ENCODE measurements around the gene LRRC45.
A peak's percentile ranks its signal among the peaks of the same experiment; 100 is the strongest.
"Not testable (repeated sequence)": the region's sequence is repeated elsewhere in the genome, so short reads cannot be mapped to it uniquely, and the experiment has no call there.

LRRC45 gene

DNA sequence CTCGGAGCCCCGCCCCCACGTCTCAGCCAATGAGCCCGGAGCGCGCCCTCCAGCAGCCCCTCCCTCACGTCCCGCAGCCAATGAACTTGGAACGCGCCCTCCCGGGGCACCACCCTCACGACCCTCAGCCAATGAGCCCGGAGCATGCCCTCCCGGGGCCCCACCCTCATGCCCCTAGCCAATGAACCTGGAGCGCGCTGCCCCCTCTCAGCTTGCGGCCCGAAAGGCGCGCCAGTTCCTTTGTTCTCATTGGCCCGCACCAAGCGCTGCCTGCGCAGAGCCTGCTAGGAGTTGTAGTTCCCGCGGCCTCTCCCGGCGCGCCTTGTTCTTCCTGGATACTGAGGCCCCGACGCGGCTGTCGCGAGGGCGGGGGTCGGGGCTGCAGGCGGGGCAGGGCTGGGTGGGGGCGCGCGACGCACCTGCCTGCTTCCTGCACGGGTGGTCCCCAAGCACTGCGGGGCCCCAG, at the start of gene LRRC45:
TSS of gene LRRC45 (plus strand) at position 325 of the 466 bp plus-strand sequence. CDS start 339 bp downstream, outside the sequence.
- no peaks in the 10 kb centered on the region for H3K9me3 Mint-ChIP-seq
- H3K36me3 Mint-ChIP-seq (ENCODE audit: low read depth), result peaks cover 54% of the 10 kb centered on the region
- peak within 1 kb of the TSS; percentile 84 for H3K4me3 Mint-ChIP-seq
- intact Hi-C loops (cut with micrococcal nuclease), result no loop called here
- H3K4me1 Mint-ChIP-seq (ENCODE audit: low read depth), result peaks cover 41% of the 10 kb centered on the region
- H3K27ac Mint-ChIP-seq, result peak within 1 kb of the TSS; percentile 80
- H3K27me3 Mint-ChIP-seq, result no peaks in the 10 kb centered on the region

DNA sequence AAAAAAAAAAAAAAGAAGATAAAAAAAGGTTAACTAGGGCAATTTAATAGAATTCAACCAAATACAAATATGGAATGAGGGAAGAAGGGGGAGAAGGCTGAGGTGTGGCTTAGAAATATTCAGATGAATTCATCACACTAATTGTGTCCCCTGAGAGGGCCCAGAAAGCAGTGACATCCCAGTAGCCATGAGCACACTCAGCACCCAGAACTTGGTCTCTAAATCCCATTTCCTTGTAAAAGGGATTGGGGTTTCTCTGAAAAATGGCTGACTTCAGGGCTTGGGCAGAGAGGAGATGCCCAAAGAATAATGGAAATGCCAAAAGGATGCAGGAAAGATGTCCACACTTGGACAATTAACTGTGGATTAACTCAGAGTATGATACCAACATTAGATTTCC, 49.7 kb upstream of the LRRC45 start:
- Mint-ChIP-seq H3K36me3 (ENCODE audit: low read depth) (peaks cover 7% of the 10 kb centered on the region), H3K9me3 (no peaks in the 10 kb centered on the region), H3K4me1 (ENCODE audit: low read depth) (peaks cover 31% of the 10 kb centered on the region), H3K27ac (no peak overlapping the region), H3K4me3 (no peak overlapping the region), H3K27me3 (peaks cover 18% of the 10 kb centered on the region)
- intact Hi-C loops (cut with micrococcal nuclease), result no loop called here

DNA sequence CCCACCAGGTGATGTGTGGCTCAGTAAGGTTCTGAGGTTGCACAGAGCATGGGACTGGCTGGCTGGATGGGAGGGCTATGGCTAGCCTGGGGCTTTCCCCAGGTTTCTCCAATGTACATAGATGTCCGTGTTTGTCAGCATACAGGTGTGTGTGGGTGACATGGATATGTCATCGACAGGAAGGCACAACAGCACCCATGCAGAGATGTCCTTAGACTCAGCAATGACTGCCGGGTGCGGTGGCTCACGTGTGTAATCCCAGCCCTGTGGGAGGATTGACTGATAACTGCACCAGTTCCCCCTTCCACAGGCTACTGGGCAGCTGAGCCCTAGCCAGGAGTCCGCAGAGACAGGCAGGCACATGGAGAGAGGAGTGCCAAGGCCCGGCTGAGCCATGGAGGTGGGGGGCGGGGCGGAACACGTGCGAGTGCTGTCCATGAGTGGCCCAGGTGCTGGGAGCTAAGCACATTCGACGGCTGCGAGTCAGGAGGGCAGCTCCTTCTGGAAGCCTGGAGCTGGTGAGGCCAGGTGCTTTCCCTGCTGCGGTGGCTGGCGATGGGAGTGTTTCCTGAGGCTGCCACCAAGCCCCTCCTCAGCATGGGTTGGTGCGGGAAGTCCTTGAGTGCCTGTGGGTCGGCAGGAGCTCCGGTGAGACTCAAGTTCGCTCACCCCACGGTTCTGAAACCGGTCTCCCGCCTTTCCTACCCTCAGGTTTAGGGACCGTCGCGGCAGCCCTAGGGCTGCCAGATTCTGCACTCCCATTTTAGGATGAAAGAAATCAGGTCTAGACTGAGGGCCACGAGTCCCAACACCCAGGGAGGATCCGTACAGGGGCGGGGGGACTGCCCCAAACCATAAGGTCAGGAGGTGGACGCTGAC, 46.5 kb upstream of the LRRC45 start:
- intact Hi-C loops (cut with micrococcal nuclease), result no loop called here
- H3K27me3 Mint-ChIP-seq, result peaks cover 18% of the 10 kb centered on the region
- peaks cover 55% of the 10 kb centered on the region for H3K4me1 Mint-ChIP-seq (ENCODE audit: low read depth)
- H3K9me3 Mint-ChIP-seq, result no peaks in the 10 kb centered on the region
- peaks cover 33% of the 10 kb centered on the region for H3K36me3 Mint-ChIP-seq (ENCODE audit: low read depth)
- H3K27ac Mint-ChIP-seq, result peak overlapping the region; percentile 98
- H3K4me3 Mint-ChIP-seq, result peak overlapping the region; percentile 97

DNA sequence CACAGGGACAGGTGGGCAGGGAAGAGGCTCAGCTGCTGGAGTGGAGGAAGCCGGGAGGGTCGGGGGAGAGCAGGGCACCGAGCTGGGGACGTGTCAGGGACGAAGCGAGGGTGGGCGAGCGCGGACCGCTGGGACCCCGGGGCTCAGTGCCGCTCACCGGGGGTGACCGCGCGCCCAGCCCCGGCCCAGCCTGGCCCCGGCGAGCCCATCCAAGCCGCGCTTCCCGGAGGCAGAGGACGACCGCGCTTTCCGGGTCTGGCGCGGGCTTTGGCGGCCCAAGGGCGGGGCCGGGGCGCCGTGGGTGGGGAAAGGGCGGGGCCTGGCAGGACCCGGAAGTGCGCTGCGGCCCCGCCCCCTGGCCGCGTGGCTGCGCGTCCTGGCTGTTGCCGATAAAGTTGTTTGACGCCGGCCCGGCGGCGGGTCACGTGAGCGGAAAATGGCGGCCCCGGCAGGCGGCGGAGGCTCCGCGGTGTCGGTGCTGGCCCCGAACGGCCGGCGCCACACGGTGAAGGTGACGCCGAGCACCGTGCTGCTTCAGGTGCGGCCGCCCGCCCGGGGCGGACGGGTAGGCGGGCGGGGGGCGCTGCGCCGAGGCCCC, 45.8 kb upstream of the LRRC45 start, which contains the start of gene ASPSCR1:
TSS of gene ASPSCR1 (plus strand) at position 419 of the 598 bp plus-strand sequence. CDS start at position 437, 18 bp downstream.
- H3K4me1 Mint-ChIP-seq (ENCODE audit: low read depth), result peaks cover 55% of the 10 kb centered on the region

DNA sequence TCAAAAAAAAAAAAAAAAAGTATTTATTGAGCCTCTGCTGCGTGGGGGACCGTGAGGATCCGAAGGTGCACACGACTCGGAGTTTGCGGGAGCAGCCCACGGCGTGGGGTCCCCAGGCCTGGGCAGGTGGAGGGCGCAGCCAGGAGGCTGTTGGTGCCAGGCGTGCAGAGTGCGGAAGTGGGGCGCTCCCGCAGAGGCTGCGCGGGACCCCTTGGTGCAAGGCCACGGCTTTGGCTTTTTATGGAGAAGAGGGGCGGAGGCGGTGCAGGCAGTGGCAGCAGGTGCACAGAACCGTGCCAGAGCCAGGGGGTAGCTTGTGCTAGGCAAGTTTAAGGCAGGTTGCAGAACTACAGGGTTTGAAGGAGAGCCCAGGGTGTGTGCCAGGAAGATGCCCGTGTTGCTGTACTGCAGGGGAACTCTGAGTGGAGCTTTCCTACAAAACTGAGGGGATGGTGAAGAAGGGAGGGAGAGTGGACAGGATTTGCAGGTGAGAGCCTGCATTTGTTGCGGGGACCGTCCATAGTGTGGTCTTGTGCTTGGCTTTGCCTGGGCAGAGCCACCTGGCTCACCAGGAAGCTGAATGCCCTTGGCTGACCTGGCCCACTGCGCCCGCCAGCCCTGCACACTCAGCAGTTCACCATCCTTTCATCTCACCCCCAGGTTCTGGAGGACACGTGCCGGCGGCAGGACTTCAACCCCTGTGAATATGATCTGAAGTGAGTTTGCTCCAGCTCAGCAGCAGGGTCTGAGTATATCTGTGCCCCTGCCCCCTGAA, 44.4 kb upstream of the LRRC45 start:
- peak overlapping the region; percentile 98 for H3K27ac Mint-ChIP-seq
- H3K4me1 Mint-ChIP-seq (ENCODE audit: low read depth), result peaks cover 62% of the 10 kb centered on the region
- H3K27me3 Mint-ChIP-seq, result peaks cover 14% of the 10 kb centered on the region
- peak overlapping the region; percentile 97 for H3K4me3 Mint-ChIP-seq
- intact Hi-C loops (cut with micrococcal nuclease), result no loop called here
- no peaks in the 10 kb centered on the region for H3K9me3 Mint-ChIP-seq
- H3K36me3 Mint-ChIP-seq (ENCODE audit: low read depth), result peaks cover 49% of the 10 kb centered on the region

More for the DNA sequence above, 45.8 kb upstream of the LRRC45 start, which contains the start of gene ASPSCR1:
- Mint-ChIP-seq H3K27ac (peak within 1 kb of the TSS; percentile 98), H3K27me3 (peaks cover 16% of the 10 kb centered on the region), H3K9me3 (no peaks in the 10 kb centered on the region), H3K36me3 (ENCODE audit: low read depth) (peaks cover 38% of the 10 kb centered on the region), H3K4me3 (peak within 1 kb of the TSS; percentile 97)
- intact Hi-C loops (cut with micrococcal nuclease), result no loop called here

DNA sequence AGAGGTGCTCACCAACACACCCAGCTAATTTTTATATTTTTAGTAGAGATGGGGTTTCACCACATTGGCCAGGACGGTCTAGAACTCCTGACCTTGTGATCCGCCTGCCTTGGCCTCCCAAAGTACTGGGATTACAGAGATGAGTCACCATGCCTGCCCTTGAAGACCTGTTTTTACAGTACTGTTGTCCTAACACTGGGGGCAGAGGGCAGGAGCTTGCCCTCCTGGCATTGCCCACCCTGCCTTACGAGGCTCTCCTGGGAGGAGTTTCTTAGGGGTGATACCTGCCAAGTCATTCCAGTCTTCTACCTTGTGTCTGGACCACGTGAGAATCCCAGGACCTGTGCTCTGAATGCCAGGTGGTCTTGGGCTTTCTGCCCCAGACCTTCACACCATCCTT, 43.0 kb upstream of the LRRC45 start:
- no peak overlapping the region for H3K4me3 Mint-ChIP-seq
- H3K36me3 Mint-ChIP-seq (ENCODE audit: low read depth), result peaks cover 63% of the 10 kb centered on the region

DNA sequence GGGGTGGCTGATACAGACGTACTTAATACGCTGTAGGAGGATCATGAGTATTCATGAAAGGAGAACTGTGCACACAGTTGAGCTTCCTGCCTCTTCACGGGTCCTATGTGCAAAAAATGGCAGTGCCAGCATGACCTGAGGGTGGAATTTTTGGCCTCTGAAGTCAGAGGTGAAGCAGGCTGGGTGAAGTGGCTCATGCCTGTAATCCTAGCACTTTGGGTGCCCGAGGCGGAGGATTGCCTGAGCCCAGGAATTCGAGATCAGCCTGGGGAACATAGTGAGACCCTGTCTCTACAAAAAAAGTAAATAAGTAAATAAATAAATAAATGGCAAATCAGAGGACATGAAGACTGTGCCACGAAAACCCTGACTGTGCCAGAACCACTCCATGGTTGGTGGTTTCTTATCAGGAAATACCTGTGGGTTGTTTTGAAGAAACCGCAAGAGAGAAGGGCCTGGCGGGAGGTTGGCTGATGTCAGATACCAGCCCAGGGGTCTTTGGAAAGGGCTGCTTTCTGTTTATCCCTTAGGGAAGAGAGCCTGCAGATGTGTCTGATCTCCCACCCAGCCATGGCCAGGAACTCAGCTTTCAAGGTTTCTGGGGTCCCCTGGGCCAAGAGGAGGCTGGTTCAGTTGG, 42.3 kb upstream of the LRRC45 start:
- no peaks in the 10 kb centered on the region for H3K9me3 Mint-ChIP-seq
- intact Hi-C loops (cut with micrococcal nuclease), result no loop called here
- peaks cover 5% of the 10 kb centered on the region for H3K27me3 Mint-ChIP-seq
- peaks cover 61% of the 10 kb centered on the region for H3K4me1 Mint-ChIP-seq (ENCODE audit: low read depth)
- peak overlapping the region; percentile 51 for H3K27ac Mint-ChIP-seq
- no peak overlapping the region for H3K4me3 Mint-ChIP-seq
- peaks cover 70% of the 10 kb centered on the region for H3K36me3 Mint-ChIP-seq (ENCODE audit: low read depth)

More for the DNA sequence above, 43.0 kb upstream of the LRRC45 start:
- Mint-ChIP-seq H3K9me3 (no peaks in the 10 kb centered on the region), H3K27me3 (peaks cover 7% of the 10 kb centered on the region), H3K27ac (peak overlapping the region; percentile 51), H3K4me1 (ENCODE audit: low read depth) (peaks cover 61% of the 10 kb centered on the region)
- intact Hi-C loops (cut with micrococcal nuclease), result no loop called here

DNA sequence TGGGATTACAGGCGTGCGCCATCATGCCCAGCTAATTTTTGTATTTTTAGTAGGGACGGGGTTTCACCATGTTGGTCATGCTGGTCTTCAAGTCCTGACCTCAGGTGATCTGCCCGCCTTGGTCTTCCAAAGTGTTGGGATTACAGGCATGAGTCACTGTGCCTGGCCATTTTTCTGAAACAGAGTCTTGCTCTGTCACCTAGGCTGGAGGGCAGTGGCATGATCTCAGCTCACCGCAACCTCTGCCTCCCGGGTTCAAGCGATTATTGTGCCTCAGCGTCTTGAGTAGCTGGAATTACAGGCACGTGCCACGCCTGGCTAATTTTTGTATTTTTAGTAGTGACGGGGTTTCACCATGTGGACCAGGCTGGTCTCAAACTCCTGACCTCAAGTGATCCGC, 41.6 kb upstream of the LRRC45 start:
- intact Hi-C loops (cut with micrococcal nuclease); H3K27ac Mint-ChIP-seq; H3K9me3 Mint-ChIP-seq; H3K27me3 Mint-ChIP-seq; H3K4me3 Mint-ChIP-seq: not testable (repeated sequence)
- Mint-ChIP-seq H3K4me1 (ENCODE audit: low read depth) (peaks cover 55% of the 10 kb centered on the region), H3K36me3 (ENCODE audit: low read depth) (peaks cover 77% of the 10 kb centered on the region)

DNA sequence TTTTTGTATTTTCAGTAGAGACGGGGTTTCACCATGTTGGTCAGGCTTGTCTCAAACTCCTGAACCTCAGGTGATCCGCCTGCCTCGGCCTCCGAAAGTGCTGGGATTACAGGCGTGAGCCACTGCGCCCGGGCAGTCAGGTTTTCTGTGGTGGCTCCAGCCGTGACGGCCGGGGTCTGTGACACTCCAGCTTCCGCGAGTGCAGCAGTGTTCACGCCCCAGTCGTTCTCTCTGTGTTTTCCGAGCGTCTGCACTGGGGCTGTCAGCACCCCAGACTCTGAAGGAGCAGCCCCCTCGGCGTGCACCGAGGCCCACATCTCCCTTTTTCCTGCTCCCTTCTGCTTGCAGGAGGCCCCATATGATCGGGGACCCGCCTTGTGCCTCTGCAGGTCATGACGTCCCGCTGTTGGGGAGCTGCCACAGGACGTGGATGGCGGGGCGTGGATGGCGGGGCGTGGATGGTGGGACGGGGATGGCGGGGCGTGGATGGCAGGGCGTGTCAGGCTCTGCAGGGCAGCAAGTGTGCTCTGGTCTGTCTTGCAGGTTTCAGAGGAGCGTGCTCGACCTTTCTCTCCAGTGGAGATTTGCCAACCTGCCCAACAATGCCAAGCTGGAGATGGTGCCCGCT, 40.0 kb upstream of the LRRC45 start:
- H3K27ac Mint-ChIP-seq, result peak overlapping the region; percentile 69
- H3K4me1 Mint-ChIP-seq (ENCODE audit: low read depth), result peaks cover 46% of the 10 kb centered on the region
- peaks cover 87% of the 10 kb centered on the region for H3K36me3 Mint-ChIP-seq (ENCODE audit: low read depth)
- no peaks in the 10 kb centered on the region for H3K27me3 Mint-ChIP-seq
- no peak overlapping the region for H3K4me3 Mint-ChIP-seq
- no peaks in the 10 kb centered on the region for H3K9me3 Mint-ChIP-seq
- intact Hi-C loops (cut with micrococcal nuclease), result no loop called here

DNA sequence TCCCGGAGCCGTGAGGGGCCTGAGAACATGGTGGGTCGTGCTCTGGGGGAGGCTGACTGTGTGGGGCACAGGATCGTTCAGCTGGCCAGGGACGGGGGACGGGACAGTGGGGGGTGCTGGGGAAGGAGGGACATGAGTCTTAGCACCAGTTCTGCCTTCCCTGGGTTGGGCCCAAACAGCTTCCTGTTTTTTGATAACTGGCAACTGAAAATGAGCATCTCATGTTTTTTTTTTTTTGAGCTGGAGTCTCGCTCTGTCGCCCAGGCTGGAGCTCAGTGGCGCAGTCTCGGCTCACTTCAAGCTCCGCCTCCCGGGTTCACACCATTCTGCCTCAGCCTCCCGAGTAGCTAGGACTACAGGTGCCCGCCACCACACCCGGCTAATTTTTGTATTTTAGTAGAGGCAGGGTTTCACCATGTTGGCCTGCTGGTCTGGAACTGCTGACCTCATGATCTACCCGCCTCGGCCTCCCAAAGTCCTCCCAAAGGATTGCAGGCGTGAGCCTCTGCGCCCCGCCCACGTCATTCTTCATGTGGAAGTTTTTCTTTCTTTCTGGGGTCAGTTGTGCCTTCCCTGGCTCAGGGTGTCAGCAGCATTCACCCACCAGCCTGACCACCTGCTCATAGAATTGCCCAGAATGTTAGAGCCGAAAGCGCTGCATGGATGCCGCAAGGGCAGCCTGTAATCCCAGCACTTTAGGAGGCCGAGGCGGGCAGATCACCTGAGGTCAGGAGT, 39.3 kb upstream of the LRRC45 start:
- peaks cover 39% of the 10 kb centered on the region for H3K4me1 Mint-ChIP-seq (ENCODE audit: low read depth)
- intact Hi-C loops (cut with micrococcal nuclease), result no loop called here
- H3K27ac Mint-ChIP-seq, result peak overlapping the region; percentile 69
- no peaks in the 10 kb centered on the region for H3K27me3 Mint-ChIP-seq
- no peak overlapping the region for H3K4me3 Mint-ChIP-seq
- no peaks in the 10 kb centered on the region for H3K9me3 Mint-ChIP-seq
- peaks cover 89% of the 10 kb centered on the region for H3K36me3 Mint-ChIP-seq (ENCODE audit: low read depth)

DNA sequence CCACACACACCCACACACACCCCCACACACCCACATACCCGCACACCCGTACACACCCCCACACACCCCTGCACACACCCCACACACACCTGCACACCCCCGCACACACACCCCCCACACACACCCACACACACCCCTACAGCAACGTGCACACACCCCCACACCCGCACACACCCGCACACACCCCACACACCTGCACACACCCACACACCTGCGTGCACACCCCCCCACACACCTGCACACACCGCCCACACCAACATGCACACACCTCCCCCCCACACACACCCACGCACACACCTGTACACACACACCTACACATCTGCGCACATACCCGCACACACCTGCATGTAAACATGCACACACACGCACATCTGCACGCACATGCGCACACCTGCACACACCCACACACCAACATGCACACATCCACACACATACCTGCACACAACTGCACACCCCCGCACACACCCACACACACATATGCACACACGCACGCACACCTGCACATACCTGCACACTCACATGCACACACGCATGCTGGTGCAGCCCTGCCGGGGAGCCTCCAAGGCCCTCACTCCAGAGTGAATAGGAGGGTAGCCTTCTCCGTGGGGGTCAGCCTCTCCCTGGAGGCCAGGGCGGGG, 38.2 kb upstream of the LRRC45 start:
- Mint-ChIP-seq H3K9me3 (no peaks in the 10 kb centered on the region), H3K27me3 (no peaks in the 10 kb centered on the region), H3K27ac (no peak overlapping the region), H3K4me3 (no peak overlapping the region), H3K36me3 (ENCODE audit: low read depth) (peaks cover 89% of the 10 kb centered on the region), H3K4me1 (ENCODE audit: low read depth) (peaks cover 28% of the 10 kb centered on the region)
- intact Hi-C loops (cut with micrococcal nuclease), result no loop called here

DNA sequence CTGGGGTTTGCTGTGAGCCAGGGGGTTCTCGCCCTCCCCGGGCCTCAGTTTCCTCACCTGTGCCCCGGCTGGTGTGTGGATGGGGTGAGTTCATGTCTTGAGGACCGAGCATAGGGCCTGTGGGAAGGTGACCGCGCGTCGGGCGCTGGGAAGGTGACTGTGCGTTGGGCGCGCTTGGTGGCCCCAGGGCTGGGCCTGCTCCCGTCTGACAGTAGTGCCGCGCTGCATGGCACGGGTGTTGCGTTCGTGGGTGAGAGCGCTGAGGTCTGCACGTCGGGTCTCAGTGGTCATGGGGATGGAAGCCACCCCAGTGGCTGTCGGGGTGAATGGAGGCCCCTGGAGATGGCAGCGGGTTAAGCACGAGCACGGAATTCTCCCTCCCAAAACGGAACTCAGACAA, 36.5 kb upstream of the LRRC45 start:
- peaks cover 18% of the 10 kb centered on the region for H3K4me1 Mint-ChIP-seq (ENCODE audit: low read depth)
- H3K27ac Mint-ChIP-seq, result no peak overlapping the region
- H3K4me3 Mint-ChIP-seq, result no peak overlapping the region
- H3K36me3 Mint-ChIP-seq (ENCODE audit: low read depth), result peaks cover 95% of the 10 kb centered on the region
- H3K27me3 Mint-ChIP-seq, result no peaks in the 10 kb centered on the region
- intact Hi-C loops (cut with micrococcal nuclease), result no loop called here
- no peaks in the 10 kb centered on the region for H3K9me3 Mint-ChIP-seq

All from dendritic cell treated with granulocyte-macrophage colony-stimulating factor and Interleukin-4, amounts not matched to agents 40 ng/mL and 50 ng/mL, for 4 days (primary cell).